Hepatocyte (in vitro differentiated cells): ENCODE measurements around the gene DEK.

Experiments used
- EZH2 ChIP-seq: fragments of 200-600 bp; sonication (generic); IDR thresholded peaks from 2 replicates; pipeline ENCODE4 v1.6.1; 2016; ENCODE audit warnings: antibody characterized with exemption, mild to moderate bottlenecking, borderline replicate concordance
- EZH2phosphoT487 ChIP-seq: fragments of 200-600 bp; sonication (generic); IDR thresholded peaks from one replicate; pipeline ENCODE4 v1.6.1; 2018; ENCODE audit warnings: antibody characterized with exemption, mild to moderate bottlenecking, low read depth, moderate library complexity; ENCODE audit not compliant: unreplicated experiment, severe bottlenecking
- TF ChIP-seq, protein P1 (sequence below): fragments of 200-600 bp; sonication (generic); IDR thresholded peaks from 2 replicates; pipeline ENCODE4 v1.5.1; 2016; ENCODE audit warnings: antibody characterized with exemption, mild to moderate bottlenecking; ENCODE audit not compliant: poor library complexity

DNA sequence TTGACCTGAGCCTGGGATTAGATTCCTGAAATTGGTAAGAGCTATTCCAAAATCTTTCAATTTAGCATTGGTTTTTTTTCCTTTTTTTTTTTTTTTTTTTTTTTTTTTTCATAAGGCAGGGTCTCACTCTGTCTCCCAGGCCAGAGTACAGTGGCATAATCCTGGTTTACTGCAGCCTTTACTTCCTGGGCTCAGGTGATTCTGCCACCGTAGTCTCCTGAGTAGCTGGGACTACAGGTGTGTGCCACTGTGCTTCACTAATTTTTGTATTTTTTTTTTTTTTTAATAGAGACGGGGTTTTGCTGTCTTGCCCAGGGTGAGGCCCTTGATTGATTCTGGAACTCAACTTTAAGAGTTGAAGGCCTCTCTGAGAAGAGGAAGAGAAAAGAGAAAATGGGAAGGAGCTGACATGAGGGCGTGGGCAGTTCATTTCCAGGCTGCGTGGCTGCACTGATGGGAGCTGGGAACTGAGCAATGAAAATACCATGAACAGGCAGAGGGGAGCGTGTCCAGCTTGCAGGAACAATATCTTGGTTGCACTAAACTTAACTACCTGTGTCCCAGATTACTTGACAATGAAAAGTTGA lies 84.5 kb downstream of the DEK start:
- TF ChIP-seq, protein P1, sequence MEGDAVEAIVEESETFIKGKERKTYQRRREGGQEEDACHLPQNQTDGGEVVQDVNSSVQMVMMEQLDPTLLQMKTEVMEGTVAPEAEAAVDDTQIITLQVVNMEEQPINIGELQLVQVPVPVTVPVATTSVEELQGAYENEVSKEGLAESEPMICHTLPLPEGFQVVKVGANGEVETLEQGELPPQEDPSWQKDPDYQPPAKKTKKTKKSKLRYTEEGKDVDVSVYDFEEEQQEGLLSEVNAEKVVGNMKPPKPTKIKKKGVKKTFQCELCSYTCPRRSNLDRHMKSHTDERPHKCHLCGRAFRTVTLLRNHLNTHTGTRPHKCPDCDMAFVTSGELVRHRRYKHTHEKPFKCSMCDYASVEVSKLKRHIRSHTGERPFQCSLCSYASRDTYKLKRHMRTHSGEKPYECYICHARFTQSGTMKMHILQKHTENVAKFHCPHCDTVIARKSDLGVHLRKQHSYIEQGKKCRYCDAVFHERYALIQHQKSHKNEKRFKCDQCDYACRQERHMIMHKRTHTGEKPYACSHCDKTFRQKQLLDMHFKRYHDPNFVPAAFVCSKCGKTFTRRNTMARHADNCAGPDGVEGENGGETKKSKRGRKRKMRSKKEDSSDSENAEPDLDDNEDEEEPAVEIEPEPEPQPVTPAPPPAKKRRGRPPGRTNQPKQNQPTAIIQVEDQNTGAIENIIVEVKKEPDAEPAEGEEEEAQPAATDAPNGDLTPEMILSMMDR, result no peak
- TF ChIP-seq EZH2 (no peak), EZH2phosphoT487 (no peak)
